ENCODE data around the gene ZNF592.

Gene ZNF592

DNA sequence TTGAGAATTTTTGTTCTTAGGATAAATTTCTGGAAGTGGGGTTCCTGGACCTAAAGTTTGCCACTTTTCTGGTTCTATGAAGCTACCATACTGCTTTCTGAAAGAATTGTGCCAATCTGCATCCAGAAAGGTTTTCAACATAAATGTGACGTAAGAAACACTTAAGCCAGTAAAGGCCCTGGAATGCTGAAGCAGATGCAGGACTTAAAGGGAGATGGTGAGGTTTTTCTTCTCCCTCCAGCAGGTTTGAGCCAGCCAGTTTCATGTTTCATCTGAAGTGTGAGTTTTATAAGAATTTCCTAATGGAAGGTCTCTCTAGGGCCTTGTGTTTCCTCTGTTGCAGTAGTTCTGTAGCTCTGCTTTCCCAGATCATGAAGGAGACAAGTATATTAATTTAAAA, 33.1 kb downstream of the ZNF592 start:
- Histone ChIP-seq H3K4me3 (ENCODE audit: low read depth in 1 of 2, low read length in 1 of 2) (no peak overlapping the region), H3K27ac (no peak overlapping the region), H3K36me3 (peaks cover 59% of the 10 kb centered on the region), H3K4me1 (ENCODE audit: control insufficient read depth in 1 of 2, insufficient read depth in 1 of 2, low read depth in 1 of 2, low read length in 1 of 2) (peaks cover 0 to 10% of the 10 kb centered on the region in 2 experiments), H3K27me3 (no peaks in the 10 kb centered on the region), H3K9me3 (no peaks in the 10 kb centered on the region)
- no peak for TF ChIP-seq CTCF (IDR thresholded peaks at IDR 0.05)

- no peaks in the 10 kb centered on the region for H3K27me3 ChIP-seq
- H3K4me3 ChIP-seq (ENCODE audit: low read depth in 1 of 2, low read length in 1 of 2) = no peak overlapping the region
- no peaks in the 10 kb centered on the region for H3K9me3 ChIP-seq
- peaks cover 0 to 10% of the 10 kb centered on the region in 2 experiments for H3K4me1 ChIP-seq (ENCODE audit: control insufficient read depth in 1 of 2, insufficient read depth in 1 of 2, low read depth in 1 of 2, low read length in 1 of 2)
- peaks cover 65% of the 10 kb centered on the region for H3K36me3 ChIP-seq
- no peak for TF ChIP-seq CTCF (IDR thresholded peaks at IDR 0.05)
- no peak overlapping the region for H3K27ac ChIP-seq
Measured at GRCh38 chr15:84782346-84782745, 34.0 kb downstream of the ZNF592 start.

DNA sequence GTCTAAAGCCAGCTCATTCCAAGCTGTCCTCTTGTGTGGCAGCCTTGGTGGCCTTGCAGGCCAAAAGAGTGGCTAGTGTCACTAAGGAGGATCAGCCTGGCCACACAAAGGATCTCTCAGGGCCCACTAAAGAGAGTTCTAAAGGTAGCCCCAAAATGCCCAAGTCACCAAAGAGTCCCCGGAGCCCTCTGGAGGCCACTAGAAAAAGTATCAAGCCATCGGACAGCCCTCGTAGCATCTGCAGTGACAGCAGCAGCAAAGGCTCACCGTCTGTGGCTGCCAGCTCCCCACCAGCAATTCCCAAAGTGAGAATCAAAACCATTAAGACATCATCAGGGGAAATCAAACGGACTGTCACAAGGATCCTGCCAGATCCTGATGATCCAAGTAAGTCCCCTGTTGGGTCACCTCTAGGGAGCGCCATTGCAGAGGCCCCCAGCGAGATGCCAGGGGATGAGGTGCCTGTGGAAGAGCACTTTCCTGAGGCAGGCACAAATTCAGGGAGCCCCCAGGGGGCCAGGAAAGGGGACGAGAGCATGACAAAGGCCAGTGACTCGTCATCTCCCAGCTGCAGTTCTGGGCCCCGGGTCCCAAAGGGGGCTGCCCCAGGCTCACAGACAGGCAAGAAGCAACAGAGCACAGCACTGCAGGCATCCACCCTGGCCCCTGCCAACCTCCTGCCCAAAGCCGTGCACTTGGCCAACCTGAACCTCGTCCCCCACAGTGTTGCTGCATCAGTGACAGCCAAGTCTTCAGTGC, 35.3 kb downstream of the ZNF592 start:
- TF ChIP-seq CTCF (IDR thresholded peaks at IDR 0.05) = no peak
- Histone ChIP-seq H3K27me3 (no peaks in the 10 kb centered on the region), H3K4me1 (ENCODE audit: control insufficient read depth in 1 of 2, insufficient read depth in 1 of 2, low read depth in 1 of 2, low read length in 1 of 2) (peaks cover 8 to 21% of the 10 kb centered on the region in 2 experiments), H3K9me3 (no peaks in the 10 kb centered on the region), H3K36me3 (peaks cover 59% of the 10 kb centered on the region), H3K4me3 (ENCODE audit: low read depth in 1 of 2, low read length in 1 of 2) (no peak overlapping the region), H3K27ac (no peak overlapping the region)

DNA sequence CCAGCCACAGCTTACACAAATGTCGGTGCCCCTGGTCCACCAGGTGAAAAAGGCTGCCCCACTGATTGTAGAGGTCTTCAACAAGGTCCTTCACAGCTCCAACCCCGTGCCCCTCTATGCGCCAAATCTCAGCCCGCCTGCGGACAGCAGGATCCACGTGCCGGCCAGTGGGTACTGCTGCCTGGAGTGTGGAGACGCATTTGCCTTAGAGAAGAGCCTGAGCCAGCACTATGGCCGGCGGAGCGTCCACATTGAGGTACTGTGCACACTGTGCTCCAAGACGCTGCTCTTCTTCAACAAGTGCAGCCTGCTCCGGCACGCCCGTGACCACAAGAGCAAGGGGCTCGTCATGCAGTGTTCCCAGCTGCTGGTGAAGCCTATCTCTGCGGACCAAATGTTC, 35.9 kb downstream of the ZNF592 start:
- Histone ChIP-seq H3K9me3 (no peaks in the 10 kb centered on the region), H3K27me3 (no peaks in the 10 kb centered on the region), H3K27ac (peak overlapping the region; percentile 83), H3K36me3 (peaks cover 57% of the 10 kb centered on the region), H3K4me1 (ENCODE audit: control insufficient read depth in 1 of 2, insufficient read depth in 1 of 2, low read depth in 1 of 2, low read length in 1 of 2) (peaks cover 8 to 21% of the 10 kb centered on the region in 2 experiments), H3K4me3 (ENCODE audit: low read depth in 1 of 2, low read length in 1 of 2) (no peak overlapping the region)
- no peak for TF ChIP-seq CTCF (IDR thresholded peaks at IDR 0.05)

GRCh38 chr15:84785053-84785452, 36.7 kb downstream of the ZNF592 start:
- H3K4me3 ChIP-seq (ENCODE audit: low read depth in 1 of 2, low read length in 1 of 2) = no peak overlapping the region
- H3K36me3 ChIP-seq = peaks cover 62% of the 10 kb centered on the region
- H3K9me3 ChIP-seq = no peaks in the 10 kb centered on the region
- H3K27me3 ChIP-seq = no peaks in the 10 kb centered on the region
- no peak for TF ChIP-seq CTCF (IDR thresholded peaks at IDR 0.05)
- H3K4me1 ChIP-seq (ENCODE audit: control insufficient read depth in 1 of 2, insufficient read depth in 1 of 2, low read depth in 1 of 2, low read length in 1 of 2) = peaks cover 8 to 21% of the 10 kb centered on the region in 2 experiments
- H3K27ac ChIP-seq = peak overlapping the region; percentile 83
